GM21367 (cell line): ENCODE data around the gene OR6K3.

Experiments used
- ATAC-seq: cut with Tn5 transposase; IDR thresholded peaks from one replicate; pipeline ENCODE4 v1.9.1; 2021; ENCODE audit not compliant: unreplicated experiment

The OR6K3 gene

DNA sequence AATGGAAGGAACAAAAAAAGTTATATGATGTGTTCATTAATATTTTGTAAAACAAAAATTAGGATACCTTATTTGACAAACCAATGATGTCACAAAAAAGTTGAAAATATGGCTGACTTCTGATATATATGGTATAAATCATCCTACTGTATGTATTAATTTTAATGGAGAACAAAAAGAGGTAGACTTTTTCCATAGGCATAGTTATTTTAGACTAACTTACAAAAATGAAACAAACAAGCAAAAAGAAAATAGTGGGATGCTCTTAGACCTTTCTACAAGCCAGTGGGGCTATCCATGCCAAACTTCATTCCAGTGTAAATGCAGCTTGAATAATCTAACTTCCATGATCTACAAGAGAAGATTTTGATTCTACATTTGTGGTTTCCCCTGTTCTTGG is 33.5 kb downstream of the OR6K3 start:
- no peak for ATAC-seq

DNA sequence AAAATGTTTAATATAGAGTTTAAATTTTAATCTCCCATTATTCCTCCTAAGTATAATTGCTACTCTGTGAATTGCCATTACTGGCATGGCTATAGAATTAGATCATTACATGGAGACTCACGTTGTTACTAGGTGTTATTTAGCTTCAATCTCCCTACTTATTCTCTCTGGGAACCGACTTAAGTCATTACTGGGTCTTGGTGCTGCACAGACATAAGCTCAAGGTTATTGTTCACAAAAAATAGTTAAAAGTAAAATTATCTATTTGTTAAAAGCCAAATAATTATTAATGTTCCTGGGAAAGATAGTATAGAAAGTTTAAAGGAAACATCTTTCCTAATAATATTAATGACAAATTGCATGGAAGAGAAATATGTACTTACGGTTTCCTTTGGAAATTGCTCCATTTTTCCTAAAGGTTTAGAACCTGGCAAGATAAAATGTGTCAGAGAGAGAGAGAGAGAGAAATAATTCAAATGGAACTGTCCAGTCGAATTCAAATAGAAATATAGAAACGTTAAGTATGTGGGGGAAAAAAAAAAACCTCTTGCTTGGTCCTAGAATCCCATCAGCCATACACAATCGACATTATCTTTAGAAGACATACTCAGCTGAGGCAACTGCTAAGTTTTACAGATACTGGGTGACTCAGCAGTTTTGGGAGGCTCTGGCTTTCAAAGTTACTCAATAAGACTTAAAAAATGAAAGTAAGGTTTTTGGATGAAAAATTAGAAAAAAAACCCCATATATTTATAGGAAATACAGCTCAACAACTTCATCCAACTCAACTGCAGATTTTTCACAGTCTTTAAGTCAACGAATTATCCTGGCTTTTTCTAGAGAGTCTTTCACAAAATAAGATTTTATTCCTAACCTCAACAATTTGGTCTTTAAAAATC is 34.2 kb downstream of the OR6K3 start, which contains the start of gene SPTA1:
SPTA1 (minus strand) TSS at position 605 of the 899 bp plus-strand sequence; CDS start at position 407, 198 bp downstream.
- ATAC-seq = no peak

DNA sequence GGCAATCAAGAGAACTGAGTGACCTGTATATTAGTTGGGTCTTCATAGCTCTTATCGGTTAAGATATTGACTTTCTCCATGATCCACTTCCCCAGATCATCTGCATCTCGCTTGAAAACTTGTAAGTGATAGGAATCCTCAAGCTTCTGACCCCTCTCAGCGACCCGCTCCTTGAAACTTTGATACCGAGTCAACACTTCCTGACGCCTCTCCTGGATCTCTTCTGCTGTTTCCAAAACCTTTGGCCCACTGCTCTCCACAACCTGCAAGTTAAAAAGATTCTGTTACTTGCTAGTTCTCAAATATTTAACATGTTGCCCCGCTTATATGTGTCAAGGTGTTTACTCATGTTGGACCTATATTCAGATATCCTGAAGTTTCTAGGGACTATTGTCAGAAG is 35.4 kb downstream of the OR6K3 start:
- ATAC-seq = no peak

DNA sequence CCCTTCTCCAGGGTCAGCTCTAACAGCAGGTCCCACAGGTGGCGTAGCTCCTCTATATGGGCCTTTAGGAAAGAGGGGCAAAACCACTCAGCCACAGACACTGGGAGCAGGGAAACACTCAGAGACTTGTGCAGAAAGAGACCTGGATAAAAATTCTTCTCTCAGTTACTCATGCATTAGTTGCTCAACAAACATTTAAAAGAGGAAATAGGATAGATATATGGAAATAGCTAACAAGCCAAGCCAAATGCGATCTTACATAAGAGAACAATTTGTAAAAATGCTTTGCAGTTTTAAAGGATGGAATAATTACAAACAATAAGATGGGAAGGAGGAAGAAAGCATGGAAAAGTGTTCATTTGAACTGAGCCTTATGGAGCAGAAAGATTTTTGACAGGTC is 38.9 kb downstream of the OR6K3 start:
- ATAC-seq = no peak

DNA sequence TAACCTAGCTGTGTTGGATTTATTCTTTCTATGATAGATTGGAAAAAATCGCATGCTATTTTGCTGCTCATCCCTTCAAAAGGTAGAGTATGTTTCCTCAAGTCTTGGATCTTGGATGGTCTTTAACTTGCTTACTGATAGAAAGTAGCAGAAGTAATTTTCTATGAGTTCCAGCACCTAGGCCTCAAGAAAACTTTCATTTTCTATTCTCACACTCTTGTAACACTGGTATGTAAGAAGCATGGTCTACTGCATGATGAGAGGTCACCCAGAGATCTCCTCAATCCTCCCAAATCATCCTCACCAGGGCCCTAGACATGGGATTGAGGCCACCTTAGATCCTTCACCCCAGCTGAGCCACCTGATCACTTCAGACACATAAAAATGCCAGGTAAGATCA is 41.2 kb downstream of the OR6K3 start:
- no peak for ATAC-seq

DNA sequence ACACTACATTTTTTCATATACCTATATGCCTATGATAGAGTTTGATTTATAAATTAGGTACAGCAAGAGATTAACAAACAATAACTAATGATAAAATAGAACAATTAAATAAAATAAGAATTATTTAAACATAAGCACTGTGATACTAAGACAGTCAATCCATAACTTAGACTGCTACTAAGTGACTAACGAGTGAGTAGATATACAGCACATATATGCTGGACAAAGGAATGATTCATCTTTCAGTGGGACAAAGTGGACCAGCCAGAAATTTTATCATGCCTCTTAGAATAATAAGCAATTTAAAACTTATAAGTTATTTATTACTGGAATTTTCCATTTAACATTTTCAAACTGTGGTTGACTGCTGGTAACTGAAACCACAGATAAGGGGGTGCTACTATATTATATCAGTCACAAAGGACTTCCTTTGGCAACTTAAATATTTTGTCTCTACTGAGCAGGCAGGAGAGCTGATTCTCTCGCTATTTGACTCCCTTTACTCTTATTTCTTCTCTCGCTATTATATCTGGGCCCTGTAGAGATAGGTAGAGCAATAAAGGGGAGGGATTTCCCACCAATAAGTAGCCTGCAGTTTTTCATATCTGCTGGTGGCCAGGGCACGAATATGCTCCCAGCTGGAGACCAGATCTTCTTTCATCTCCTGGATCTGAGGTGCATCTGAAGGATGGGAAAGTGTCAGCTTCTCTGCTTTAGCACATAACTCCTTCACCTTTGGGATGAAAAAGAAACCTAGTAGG is 44.8 kb downstream of the OR6K3 start:
- no peak for ATAC-seq

DNA sequence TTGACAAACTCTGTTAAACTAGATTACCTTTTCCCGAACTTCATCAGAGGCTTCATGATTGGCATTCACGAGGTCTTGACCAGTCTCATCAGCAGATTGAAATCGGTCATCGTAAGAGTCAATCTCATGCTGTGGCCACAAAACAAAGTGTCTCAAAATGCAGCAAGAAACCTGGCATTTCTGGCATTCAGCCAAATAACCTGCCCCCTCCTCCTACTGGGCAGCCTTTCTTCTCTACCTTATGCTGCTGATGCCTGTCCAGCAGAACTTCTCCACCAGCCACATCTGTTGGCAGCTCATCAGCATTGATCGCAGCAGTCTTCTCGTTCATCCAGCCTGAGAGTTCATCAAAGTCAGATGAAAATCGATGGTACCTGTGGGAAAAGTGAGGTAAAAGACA is 46.2 kb downstream of the OR6K3 start:
- no peak for ATAC-seq
